DMS153 (cell line): Measurements from ENCODE around the gene MRGPRG.

Experiments used
- DNase-seq: peaks from one replicate; lab custom pipeline; 2025; lab: John Stamatoyannopoulos, UW

The MRGPRG gene

GRCh38 chr11:3225826-3226750, 7.5 kb upstream of the MRGPRG start:
- DNase-seq = no peak

GRCh38 chr11:3225159-3225758, 6.6 kb upstream of the MRGPRG start:
- no peak for DNase-seq

- DNase-seq = no peak
Measured at GRCh38 chr11:3224401-3225057, 5.9 kb upstream of the MRGPRG start.

- no peak for DNase-seq
Measured at GRCh38 chr11:3223932-3224381, 5.3 kb upstream of the MRGPRG start.

- no peak for DNase-seq
Measured at GRCh38 chr11:3222941-3223915, 4.6 kb upstream of the MRGPRG start.

GRCh38 chr11:3222003-3222855, 3.6 kb upstream of the MRGPRG start:
- no peak for DNase-seq

GRCh38 chr11:3221408-3222002, 2.9 kb upstream of the MRGPRG start:
- no peak for DNase-seq

- DNase-seq = no peak
Measured at GRCh38 chr11:3220521-3221407, 2.2 kb upstream of the MRGPRG start.

GRCh38 chr11:3220101-3220500, 1.5 kb upstream of the MRGPRG start:
- DNase-seq = no peak

- DNase-seq = no peak
Measured at GRCh38 chr11:3219281-3219892, 774 bp upstream of the MRGPRG start.

GRCh38 chr11:3217818-3218482, 663 bp downstream of the MRGPRG start:
- DNase-seq = no peak

- DNase-seq = no peak
Measured at GRCh38 chr11:3216027-3216525, 2.5 kb downstream of the MRGPRG start.

- no peak for DNase-seq
Measured at GRCh38 chr11:3215346-3216026, 3.1 kb downstream of the MRGPRG start.

- no peak for DNase-seq
Measured at GRCh38 chr11:3214420-3214699, 4.3 kb downstream of the MRGPRG start.

- no peak for DNase-seq
Measured at GRCh38 chr11:3213659-3214419, 4.8 kb downstream of the MRGPRG start.

GRCh38 chr11:3208272-3208671, 10.3 kb downstream of the MRGPRG start:
- DNase-seq = no peak
